ENCODE data around the gene RUBCN. TPM values are rescaled to one million over a fixed set of nuclear protein-coding genes. Genes with fewer than 3 reads are reported as not detected.
"Not testable (repeated sequence)": the region's sequence is repeated elsewhere in the genome, so short reads cannot be mapped to it uniquely, and the experiment has no call there.

RUBCN gene
- total RNA-seq, 2 donors from 2014 or later: 33.8 to 34.0 TPM

- Mint-ChIP-seq H3K9me3 (no peaks in the 10 kb centered on the region), H3K36me3 (ENCODE audit: low read depth) (peaks cover 35% of the 10 kb centered on the region), H3K27me3 (no peaks in the 10 kb centered on the region)
Measured at GRCh38 chr3:197720694-197721093, 16.0 kb downstream of the RUBCN start.

GRCh38 chr3:197718891-197719290 lies 17.8 kb downstream of the RUBCN start:
- Mint-ChIP-seq H3K36me3 (ENCODE audit: low read depth) (peaks cover 46% of the 10 kb centered on the region), H3K9me3 (no peaks in the 10 kb centered on the region), H3K4me3 (no peak overlapping the region), H3K4me1 (no peaks in the 10 kb centered on the region), H3K27ac (peak overlapping the region; percentile 43), H3K27me3 (no peaks in the 10 kb centered on the region)
- ATAC-seq (replicated peaks): peak; percentile 90

More at GRCh38 chr3:197720694-197721093, 16.0 kb downstream of the RUBCN start:
- no peak overlapping the region for H3K27ac Mint-ChIP-seq
- no peak for ATAC-seq (replicated peaks)
- H3K4me3 Mint-ChIP-seq: no peak overlapping the region
- H3K4me1 Mint-ChIP-seq: peaks cover 2% of the 10 kb centered on the region

GRCh38 chr3:197714251-197714650 lies 22.5 kb downstream of the RUBCN start:
- Mint-ChIP-seq H3K4me1 (peaks cover 17% of the 10 kb centered on the region), H3K27me3 (no peaks in the 10 kb centered on the region), H3K4me3 (no peak overlapping the region), H3K9me3 (no peaks in the 10 kb centered on the region), H3K36me3 (ENCODE audit: low read depth) (peaks cover 51% of the 10 kb centered on the region), H3K27ac (no peak overlapping the region)
- no peak for ATAC-seq (replicated peaks)

- no peaks in the 10 kb centered on the region for H3K27me3 Mint-ChIP-seq
- peaks cover 17% of the 10 kb centered on the region for H3K4me1 Mint-ChIP-seq
- no peak for ATAC-seq (replicated peaks)
- no peaks in the 10 kb centered on the region for H3K9me3 Mint-ChIP-seq
- peak overlapping the region; percentile 85 for H3K27ac Mint-ChIP-seq
- peak overlapping the region; percentile 78 for H3K4me3 Mint-ChIP-seq
- peaks cover 51% of the 10 kb centered on the region for H3K36me3 Mint-ChIP-seq (ENCODE audit: low read depth)
Measured at GRCh38 chr3:197713477-197713822, 23.3 kb downstream of the RUBCN start.

- Mint-ChIP-seq H3K4me3 (peak overlapping the region; percentile 78), H3K27ac (peak overlapping the region; percentile 85), H3K9me3 (no peaks in the 10 kb centered on the region), H3K36me3 (ENCODE audit: low read depth) (peaks cover 38% of the 10 kb centered on the region), H3K27me3 (no peaks in the 10 kb centered on the region), H3K4me1 (peaks cover 17% of the 10 kb centered on the region)
- peak; percentile 97 for ATAC-seq (replicated peaks)
Measured at GRCh38 chr3:197711973-197712707, 24.6 kb downstream of the RUBCN start.

- H3K4me3 Mint-ChIP-seq; H3K27me3 Mint-ChIP-seq; H3K27ac Mint-ChIP-seq; ATAC-seq (replicated peaks); H3K9me3 Mint-ChIP-seq: not testable (repeated sequence)
- Mint-ChIP-seq H3K36me3 (ENCODE audit: low read depth) (peaks cover 28% of the 10 kb centered on the region), H3K4me1 (peaks cover 17% of the 10 kb centered on the region)
Measured at GRCh38 chr3:197710965-197711364, 25.7 kb downstream of the RUBCN start.

GRCh38 chr3:197709135-197709534 lies 27.6 kb downstream of the RUBCN start:
- Mint-ChIP-seq H3K4me3 (no peak overlapping the region), H3K27me3 (no peaks in the 10 kb centered on the region), H3K36me3 (ENCODE audit: low read depth) (peaks cover 29% of the 10 kb centered on the region), H3K4me1 (peaks cover 17% of the 10 kb centered on the region), H3K27ac (no peak overlapping the region), H3K9me3 (no peaks in the 10 kb centered on the region)
- ATAC-seq (replicated peaks): no peak

GRCh38 chr3:197706658-197707057 lies 30.0 kb downstream of the RUBCN start:
- Mint-ChIP-seq H3K9me3 (no peaks in the 10 kb centered on the region), H3K27ac (no peak overlapping the region)

GRCh38 chr3:197701841-197702240 lies 34.9 kb downstream of the RUBCN start:
- no peak overlapping the region for H3K4me3 Mint-ChIP-seq
- no peaks in the 10 kb centered on the region for H3K27me3 Mint-ChIP-seq
- no peaks in the 10 kb centered on the region for H3K9me3 Mint-ChIP-seq
- no peak overlapping the region for H3K27ac Mint-ChIP-seq
- ATAC-seq (replicated peaks): no peak
- peaks cover 4% of the 10 kb centered on the region for H3K4me1 Mint-ChIP-seq
- H3K36me3 Mint-ChIP-seq (ENCODE audit: low read depth): peaks cover 82% of the 10 kb centered on the region

More at GRCh38 chr3:197706658-197707057, 30.0 kb downstream of the RUBCN start:
- H3K27me3 Mint-ChIP-seq: no peaks in the 10 kb centered on the region
- ATAC-seq (replicated peaks): no peak
- H3K4me1 Mint-ChIP-seq: no peaks in the 10 kb centered on the region
- H3K4me3 Mint-ChIP-seq: no peak overlapping the region
- peaks cover 44% of the 10 kb centered on the region for H3K36me3 Mint-ChIP-seq (ENCODE audit: low read depth)

GRCh38 chr3:197700095-197700494 lies 36.6 kb downstream of the RUBCN start:
- Mint-ChIP-seq H3K9me3 (no peaks in the 10 kb centered on the region), H3K36me3 (ENCODE audit: low read depth) (peaks cover 97% of the 10 kb centered on the region), H3K27ac (no peak overlapping the region), H3K4me3 (no peak overlapping the region), H3K4me1 (peaks cover 4% of the 10 kb centered on the region), H3K27me3 (no peaks in the 10 kb centered on the region)
- ATAC-seq (replicated peaks): no peak

- Mint-ChIP-seq H3K9me3 (no peaks in the 10 kb centered on the region), H3K4me3 (no peak overlapping the region), H3K27me3 (no peaks in the 10 kb centered on the region), H3K4me1 (peaks cover 4% of the 10 kb centered on the region), H3K36me3 (ENCODE audit: low read depth) (peaks cover 96% of the 10 kb centered on the region), H3K27ac (no peak overlapping the region)
- ATAC-seq (replicated peaks): no peak
Measured at GRCh38 chr3:197697355-197697754, 39.3 kb downstream of the RUBCN start.

GRCh38 chr3:197694251-197694650 lies 42.5 kb downstream of the RUBCN start:
- ATAC-seq (replicated peaks): no peak

GRCh38 chr3:197692641-197693040 lies 44.1 kb downstream of the RUBCN start:
- no peak overlapping the region for H3K4me3 Mint-ChIP-seq
- H3K27ac Mint-ChIP-seq: peak overlapping the region; percentile 18
- H3K4me1 Mint-ChIP-seq: peaks cover 3% of the 10 kb centered on the region
- no peaks in the 10 kb centered on the region for H3K9me3 Mint-ChIP-seq
- H3K27me3 Mint-ChIP-seq: no peaks in the 10 kb centered on the region
- ATAC-seq (replicated peaks): no peak
- peaks cover 95% of the 10 kb centered on the region for H3K36me3 Mint-ChIP-seq (ENCODE audit: low read depth)

More at GRCh38 chr3:197694251-197694650, 42.5 kb downstream of the RUBCN start:
- Mint-ChIP-seq H3K9me3 (no peaks in the 10 kb centered on the region), H3K27me3 (no peaks in the 10 kb centered on the region), H3K4me1 (peaks cover 4% of the 10 kb centered on the region), H3K27ac (no peak overlapping the region), H3K36me3 (ENCODE audit: low read depth) (peaks cover 96% of the 10 kb centered on the region), H3K4me3 (no peak overlapping the region)

GRCh38 chr3:197690754-197691153 lies 46.0 kb downstream of the RUBCN start:
- no peaks in the 10 kb centered on the region for H3K27me3 Mint-ChIP-seq
- no peak overlapping the region for H3K4me3 Mint-ChIP-seq
- peaks cover 94% of the 10 kb centered on the region for H3K36me3 Mint-ChIP-seq (ENCODE audit: low read depth)
- H3K9me3 Mint-ChIP-seq: no peaks in the 10 kb centered on the region
- H3K27ac Mint-ChIP-seq: no peak overlapping the region
- no peak for ATAC-seq (replicated peaks)
- H3K4me1 Mint-ChIP-seq: peaks cover 3% of the 10 kb centered on the region

GRCh38 chr3:197687570-197687969 lies 49.1 kb downstream of the RUBCN start:
- Mint-ChIP-seq H3K36me3 (ENCODE audit: low read depth) (peaks cover 83% of the 10 kb centered on the region), H3K27ac (no peak overlapping the region), H3K4me1 (peaks cover 3% of the 10 kb centered on the region), H3K9me3 (no peaks in the 10 kb centered on the region), H3K27me3 (no peaks in the 10 kb centered on the region), H3K4me3 (no peak overlapping the region)
- ATAC-seq (replicated peaks): no peak

Measured in activated T-helper 17 cell treated with anti-CD3 and anti-CD28 coated beads, Interleukin-2, amount 50 U/mL, for 72 hours (primary cell).